GM18868 (cell line): ENCODE measurements around the gene IQCM.

ENCODE experiments used
- ATAC-seq: cut with Tn5 transposase; IDR thresholded peaks from one replicate; pipeline ENCODE4 v1.9.1; 2021; ENCODE audit warnings: mild to moderate bottlenecking, moderate library complexity; ENCODE audit not compliant: unreplicated experiment

IQCM gene, protein sequence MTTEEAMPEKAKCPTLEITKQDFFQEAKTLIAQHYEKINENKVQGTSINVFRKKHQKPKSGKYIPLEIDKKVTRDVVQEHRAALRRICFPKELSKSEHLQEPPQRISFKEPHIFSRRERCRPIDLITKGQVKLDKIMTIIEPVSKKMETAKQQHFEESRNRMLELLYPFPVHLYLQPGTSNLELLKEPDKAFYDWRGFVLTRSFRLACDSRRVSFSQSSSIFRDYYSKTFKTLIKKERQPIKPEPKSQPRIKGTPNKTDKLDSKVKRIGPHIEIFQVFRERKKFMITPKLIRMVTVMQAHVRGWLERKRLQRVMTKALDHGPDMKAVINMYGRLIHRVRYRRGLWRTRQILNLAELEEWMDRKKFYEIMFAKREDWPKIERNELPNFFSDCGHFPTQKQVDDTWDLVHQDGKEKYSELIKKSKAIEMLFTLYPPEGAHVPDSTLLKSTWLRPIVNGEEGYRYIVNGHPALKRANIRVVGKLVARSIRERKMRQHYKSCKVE

DNA sequence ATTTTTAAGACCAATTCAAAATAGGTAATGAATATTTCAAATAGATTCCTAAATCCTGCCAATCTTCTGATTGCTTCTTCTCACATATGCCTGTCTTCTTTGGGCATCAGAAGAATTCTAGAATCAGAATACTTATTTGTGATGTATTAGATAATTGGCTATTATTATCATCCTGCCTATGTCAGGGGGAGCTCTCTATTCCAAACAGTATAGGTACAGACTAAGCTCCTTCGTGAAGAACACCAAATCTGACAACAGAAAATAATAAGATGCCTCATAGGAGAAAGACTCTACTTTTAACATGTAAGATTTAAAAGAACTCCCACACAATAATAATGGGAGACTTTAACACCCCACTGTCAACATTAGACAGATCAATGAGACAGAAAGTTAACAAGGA lies at the start of gene IQCM:
Gene IQCM (minus strand): TSS at position 101 of the 400 bp plus-strand sequence. CDS start 73,152 bp downstream, outside the sequence.
- no peak for ATAC-seq

DNA sequence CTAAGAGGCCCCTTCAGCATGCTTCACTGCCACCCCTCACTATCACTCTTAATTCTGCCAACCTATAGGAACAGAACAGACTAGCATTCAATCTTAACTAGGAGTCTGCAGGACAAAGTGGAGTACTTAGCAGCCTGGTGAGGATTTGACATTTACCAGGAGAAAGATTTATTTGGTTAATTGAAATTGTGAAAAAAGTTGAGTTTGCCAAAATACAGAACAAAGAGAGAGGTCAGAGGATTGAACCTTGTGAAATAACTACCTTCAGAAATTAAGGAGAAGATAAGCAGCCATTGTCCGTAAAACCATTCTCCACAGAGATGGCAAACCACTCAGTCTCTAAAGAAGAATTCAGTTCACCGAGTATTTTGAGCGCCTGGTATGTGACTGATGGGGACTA lies 41.8 kb upstream of the IQCM start:
- no peak for ATAC-seq

DNA sequence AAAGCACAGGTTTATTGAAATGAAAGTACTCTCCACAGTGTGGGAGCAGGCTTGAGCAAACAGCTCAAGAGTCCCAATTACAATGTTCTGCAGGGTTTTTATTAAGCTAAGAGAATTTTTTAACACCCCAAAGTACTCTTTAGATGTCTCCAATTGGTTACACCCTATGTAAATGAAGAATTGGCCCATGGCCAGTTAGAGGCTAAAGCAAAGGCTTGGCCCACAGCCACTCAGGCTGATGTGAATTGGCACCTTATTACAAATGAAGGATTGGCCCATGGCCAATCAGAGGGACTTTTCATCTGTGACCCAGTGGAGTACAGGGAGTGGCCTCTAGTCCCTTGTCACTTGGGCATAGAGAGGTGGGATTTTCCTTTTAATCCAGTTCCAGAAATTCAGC lies 30.1 kb upstream of the IQCM start:
- no peak for ATAC-seq

DNA sequence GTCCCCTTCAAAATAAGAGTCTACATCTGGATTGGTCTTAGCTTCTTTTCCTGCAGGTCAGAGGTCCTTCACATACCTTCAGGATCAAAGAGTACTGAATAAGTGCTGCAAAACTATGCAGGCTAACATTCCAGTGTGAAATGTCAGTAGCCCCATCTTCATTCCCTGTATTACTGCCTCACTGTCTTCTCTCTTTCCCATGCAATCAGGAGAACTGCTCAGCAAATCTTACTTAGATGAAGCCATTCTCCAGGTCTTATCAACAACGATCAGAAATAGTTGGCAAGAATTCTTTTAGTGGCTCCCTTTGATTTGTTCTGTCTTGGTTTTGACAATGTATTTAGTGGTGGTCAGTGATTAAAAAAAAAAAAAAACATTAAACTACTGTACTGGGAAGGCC lies 26.0 kb upstream of the IQCM start:
- no peak for ATAC-seq

DNA sequence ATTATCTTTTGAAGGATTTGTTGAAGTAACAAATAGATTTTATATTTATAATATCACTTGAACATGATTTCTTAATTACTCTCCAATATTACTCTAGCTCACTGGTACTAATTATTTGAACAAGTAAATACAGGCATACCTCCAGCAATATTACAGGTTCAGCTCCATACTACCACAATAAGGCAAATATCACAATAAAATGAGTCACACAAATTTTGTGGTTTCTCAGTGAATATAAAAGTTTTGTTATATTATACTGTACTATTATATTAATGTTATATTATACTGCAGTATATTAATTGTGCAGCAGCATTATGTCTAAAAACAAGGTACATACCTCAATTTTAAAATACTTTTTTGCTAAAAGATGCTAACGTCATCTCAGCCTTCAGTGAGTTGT lies 22.4 kb upstream of the IQCM start:
- no peak for ATAC-seq

DNA sequence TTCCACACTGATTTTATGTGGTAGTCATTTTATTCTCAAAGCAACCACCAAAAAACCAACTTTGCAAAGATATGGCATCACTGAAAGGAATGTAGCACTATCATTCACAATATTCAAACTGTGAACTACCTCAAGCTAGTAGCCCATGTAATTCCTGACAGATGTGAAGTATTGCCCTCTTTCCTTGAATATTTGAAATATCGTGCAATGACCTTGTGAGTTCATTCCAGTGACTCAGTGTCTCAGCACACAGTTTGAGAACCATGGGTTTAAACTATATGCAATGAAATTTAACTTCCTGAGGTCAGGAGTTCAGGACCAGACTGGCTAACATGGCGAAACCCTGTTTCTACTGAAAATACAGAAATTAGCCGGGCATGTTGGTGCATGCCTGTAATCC lies 20.9 kb upstream of the IQCM start:
- no peak for ATAC-seq

DNA sequence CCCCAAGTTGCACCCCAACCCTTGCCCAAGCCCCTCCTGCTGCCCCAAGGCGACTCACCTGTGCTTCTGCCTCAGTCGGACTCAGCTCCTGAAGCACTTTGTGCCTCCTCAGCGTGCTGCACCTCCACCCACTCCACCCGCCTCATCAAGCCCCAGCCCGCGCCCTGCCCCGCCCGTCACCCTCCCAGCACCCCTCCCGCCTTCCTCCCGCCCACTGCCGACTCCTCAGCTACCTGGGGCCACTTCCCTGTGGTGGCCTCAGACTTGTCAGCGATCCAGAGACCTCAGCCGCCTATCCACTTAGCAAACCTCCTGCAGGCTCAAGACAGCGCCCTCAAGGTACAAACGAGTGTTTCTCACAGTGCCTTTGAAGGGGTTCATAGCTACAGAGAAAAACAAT lies 19.6 kb upstream of the IQCM start:
- no peak for ATAC-seq

DNA sequence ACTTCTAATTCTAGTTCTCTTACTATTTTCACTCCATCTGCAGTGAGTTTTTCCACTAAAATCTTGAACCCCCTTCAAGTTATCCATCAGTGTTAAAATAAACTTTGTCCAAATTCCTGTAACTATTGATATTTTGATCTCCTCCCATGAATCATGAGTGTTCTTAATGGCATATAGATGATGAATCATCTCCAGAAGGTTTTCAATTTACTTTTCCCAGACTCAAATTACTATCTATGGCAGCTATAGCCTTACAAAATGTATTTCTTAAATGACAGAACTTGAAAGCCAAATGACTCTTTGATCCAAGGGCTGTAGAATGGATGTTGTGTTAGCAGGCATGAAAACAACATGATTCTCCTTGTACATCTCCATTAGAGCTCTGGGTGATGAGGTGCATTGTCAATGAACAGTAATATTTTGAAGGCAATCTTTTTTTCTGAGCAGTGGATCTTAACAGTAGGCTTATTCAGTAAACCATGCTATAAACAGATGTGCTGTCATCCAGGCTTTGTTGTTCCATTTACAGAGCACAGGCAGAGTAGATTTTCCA lies 16.1 kb upstream of the IQCM start:
- no peak for ATAC-seq

DNA sequence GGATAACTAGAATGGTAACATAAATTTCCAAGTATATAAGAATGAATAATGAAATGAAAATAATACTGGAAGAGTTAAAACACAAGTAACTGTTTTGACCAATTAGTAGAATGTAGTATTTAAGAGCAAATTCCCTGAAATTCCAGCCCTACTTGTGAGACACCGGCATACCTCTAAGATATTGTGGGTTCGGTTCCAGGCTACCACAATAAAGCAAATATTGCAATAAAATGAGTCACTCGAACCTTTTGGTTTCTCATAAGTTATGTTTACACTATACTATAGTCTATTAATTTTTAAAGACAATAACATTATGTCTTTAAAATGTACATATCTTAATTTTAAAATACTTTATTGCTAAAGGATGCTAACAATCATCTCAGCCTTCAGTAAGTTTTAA lies 15.2 kb upstream of the IQCM start:
- no peak for ATAC-seq

DNA sequence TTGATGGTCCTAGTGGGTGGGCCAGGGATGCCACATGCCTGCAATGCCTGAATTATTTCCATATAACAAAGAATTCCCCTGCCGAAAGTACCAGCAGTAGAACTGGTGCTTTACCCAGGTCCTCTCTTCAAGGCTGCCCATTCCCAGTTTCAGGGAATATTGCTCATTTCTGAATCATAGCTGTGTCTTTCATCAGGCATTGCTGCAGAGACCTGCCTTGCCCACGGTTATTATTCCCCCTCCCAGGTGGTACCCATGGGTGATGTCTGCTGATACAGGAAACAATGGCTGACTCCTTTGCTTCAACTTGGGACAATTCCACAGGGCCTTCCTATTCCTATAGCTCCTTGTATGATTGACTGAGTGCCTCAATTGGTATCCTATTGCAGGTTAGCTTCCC lies 9.7 kb upstream of the IQCM start:
- no peak for ATAC-seq

DNA sequence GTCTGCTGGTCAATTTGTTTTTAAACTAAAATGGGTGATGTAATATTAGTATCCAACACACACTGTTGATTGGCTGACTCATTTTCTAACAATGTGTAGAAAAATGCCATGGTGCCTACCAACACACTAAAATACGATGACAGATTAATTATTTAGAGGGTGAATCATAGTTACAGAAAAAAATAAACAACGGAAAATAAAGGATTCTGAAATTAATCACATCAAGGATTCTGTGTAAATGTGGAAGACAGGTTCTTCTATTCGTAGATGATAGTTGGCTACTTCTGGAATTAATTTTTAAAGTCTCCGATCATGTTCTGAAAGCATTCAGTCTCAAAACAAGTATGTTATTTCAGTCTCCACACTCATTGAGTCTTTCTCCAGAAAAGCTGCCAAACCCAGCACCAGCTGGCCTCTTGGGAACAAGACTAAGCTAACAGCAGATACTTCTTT lies 8.2 kb upstream of the IQCM start:
- ATAC-seq: no peak

DNA sequence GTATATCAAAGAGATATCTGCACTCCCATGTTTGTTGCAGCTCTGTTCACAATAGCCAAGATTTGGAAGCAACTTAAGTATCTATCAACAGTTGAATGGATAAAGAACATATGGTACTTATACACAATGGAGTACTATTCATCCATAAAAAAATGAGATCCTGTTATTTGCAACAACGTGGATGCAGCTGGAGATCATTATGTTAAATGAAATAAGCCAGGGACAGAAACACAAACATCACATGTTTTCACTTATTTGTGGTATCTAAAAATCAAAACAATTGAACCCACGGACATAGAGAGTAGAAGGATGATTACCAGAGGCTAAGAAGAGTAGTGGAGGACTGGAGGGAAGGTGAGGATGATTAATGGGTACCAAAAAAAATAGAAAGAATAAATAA lies 14.2 kb downstream of the IQCM start:
- ATAC-seq: no peak

DNA sequence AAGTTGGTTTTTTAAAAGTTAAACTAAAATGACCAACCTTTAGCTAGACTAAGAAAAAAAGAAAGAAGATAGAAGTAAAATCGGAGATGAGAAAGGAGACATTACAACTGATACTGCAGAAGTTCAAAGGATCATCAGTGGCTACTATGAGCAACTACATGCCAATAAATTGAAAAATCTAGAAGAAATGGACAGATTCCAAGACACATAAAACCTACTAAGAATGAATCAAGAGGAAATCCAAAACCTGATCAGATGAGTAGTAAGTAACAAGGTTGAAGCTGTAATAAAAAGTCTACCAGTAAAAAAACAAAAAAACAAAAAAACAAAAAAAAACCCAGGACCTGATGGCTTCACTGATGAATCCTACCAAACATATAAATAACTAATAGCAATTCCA lies 16.1 kb downstream of the IQCM start:
- ATAC-seq: no peak

DNA sequence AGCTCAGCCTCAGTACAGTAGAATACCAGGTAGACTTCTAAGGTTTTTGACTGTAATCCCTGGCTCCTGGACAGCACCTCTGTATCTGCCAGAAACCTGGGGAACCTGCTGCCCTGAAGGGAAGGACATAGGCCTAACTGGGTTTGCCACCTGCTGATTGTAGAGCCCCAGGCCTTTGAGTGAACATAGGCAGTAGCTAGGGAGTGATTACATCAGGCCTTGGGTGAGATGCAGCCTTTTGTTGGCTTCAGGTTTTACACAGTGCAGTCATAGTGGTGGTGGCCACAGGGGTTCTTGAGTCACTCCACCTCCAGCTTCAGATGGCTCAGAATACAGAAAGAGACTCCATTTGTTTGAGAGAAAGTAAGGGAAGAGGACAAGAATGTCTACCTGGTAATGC lies 19.3 kb downstream of the IQCM start:
- no peak for ATAC-seq

DNA sequence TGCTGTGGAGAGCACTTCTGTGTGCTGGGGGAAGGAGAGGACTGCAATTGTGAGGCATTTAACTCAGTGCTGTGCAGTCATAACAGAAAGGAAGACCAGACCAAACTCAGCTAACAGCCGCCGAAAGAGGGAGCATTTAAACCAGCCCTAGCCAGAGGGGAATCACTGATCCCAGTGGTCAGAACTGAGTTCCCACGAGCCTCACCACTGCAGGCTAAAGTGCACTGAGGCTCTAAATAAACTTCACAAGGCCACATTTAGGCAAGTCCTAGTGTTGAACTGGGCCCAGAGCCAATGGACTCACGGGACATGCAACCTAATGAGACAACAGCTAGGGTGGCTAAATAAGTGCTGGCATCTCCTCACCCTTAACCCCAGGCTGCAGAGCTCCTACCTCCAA lies 20.4 kb downstream of the IQCM start:
- ATAC-seq: no peak

DNA sequence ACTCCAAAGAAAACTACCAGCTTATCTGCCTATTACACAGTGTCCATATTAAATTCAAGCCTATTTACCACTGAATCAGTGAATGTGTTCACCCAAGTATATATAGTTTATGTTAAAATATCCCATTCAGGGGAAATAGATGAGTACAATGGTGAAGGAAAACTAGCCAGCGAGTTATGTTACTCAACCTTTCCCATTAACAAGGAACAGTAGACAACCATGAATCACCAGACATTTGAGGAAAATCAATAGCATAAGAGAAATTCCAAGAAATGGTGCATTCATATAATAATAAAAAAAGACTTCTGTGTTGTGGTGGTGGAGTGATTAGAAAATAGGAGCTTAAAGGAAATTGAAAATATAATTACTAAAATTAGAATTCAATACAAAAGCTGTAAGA lies 21.3 kb downstream of the IQCM start:
- no peak for ATAC-seq

DNA sequence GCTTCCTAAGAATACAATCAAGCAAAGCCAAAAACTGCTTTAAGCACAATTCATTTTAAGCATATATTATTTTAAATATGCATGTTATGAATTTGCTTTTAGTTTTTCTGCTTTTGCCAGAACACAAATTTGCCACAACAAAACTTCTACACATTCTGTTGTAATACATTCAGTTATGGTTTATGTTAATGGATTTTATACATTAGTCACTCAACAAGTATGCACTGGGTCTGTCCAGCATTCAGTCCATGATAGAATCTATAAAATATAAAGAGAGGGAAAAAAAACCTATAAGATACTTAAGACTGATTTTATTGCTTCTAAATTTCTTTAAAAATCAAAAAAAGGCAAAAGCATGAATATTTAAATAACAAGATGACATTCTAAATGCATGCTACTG lies 22.2 kb downstream of the IQCM start:
- no peak for ATAC-seq

DNA sequence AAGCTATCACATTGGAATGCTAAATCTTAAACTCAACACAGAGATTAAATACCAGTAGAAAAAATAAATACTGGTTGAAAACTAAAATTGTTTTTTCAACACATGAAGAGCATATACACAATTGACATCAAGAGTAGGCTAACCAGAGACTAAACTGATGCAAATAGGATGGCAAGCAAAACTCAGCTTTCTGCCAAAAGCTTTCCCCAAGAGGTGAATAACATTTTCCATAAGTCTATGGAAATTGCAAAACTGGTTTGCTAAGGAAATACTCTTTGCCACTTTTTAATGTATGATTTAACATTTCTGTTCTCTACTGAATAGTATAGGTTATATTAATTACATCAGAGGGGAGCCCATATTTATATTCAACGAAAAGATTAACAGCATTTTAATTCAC lies 23.8 kb downstream of the IQCM start:
- ATAC-seq: no peak

DNA sequence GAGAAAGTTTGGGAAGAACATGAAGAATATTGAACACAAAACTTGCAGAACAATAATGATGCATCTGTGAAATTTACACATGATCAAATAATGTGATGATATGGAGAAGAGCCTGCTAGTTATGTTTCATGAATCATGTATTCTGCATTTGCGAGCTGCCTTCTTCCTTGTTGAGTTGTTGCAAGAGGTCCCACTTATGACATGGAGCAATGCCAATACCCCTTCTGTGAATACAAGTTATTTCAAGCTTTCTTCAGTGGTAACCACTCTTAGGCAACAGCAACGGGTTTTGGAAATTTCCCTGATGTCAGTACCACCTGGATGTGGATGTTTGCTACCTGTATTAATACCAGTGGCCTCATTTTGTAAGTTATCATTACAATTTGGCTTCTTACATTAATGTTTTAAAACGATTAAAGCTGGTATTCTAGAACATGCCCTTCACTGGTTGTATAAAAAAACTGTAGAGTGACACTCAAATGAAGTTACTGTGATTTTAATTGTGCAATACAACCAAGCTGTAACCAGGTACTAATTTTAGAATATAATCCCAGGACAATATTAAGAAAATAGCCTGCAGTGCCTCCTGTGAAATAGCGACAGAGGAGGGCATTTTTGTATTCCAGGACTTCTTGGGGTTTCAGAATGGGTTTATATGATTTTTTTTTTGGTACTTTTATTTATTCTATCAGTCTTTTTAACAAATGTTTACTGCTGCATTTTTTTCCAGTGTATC lies 25.3 kb downstream of the IQCM start:
- ATAC-seq: no peak

DNA sequence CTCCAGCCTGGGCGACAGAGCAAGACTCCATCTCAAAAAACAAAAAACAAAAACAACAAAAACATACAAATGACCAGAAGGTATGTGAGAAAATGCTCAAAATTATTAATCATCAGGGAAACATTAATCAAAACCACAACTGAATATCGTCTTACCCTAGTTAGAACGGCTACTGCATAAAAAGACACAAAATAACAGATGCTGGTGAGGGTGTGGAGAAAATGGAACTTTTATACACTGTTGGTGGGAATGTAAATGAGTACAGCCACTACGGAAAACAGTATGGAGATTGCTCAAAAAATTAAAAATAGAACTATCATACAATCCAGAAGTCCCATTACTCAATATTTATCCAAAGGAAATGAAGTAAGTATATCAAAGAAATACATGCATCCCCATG lies 27.3 kb downstream of the IQCM start:
- ATAC-seq: no peak

DNA sequence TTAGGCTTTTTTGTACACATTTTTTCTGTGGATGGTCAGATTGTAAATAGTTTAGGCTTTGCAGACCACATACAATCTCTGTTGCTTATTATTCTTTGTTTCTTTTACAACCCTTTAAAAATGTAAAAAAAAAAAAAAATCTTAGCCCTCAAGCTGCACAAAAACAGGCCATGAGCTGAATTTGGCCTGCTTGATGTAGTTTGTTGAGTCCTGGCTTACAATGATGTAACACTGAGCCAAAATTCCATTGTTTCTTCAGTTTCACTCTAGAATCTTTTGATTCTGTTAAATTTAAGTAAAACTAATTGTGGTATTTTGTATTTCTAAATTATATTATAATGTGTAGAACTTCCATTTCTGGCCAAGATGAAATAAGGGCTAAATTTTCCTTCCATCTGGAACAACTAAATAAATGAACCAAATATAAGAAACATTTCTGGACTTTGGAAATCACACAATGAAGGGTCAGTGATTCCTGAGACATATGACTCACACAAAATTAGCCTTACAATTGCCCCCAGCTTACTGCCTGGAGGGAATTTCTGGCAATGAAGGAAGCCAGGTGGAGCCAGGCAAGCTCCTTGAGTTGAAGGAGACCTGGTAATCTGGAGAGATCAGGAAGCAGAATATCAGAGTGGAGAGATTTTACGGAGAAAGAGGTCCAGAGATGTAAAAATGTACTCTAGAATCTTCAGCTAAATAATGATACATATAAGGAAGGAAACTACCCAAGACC lies 29.8 kb downstream of the IQCM start:
- ATAC-seq: no peak
